Activated CD8-positive, alpha-beta memory T cell treated with anti-CD3 and anti-CD28 coated beads for 4 hours (primary cell): ENCODE results near the gene PSD4.

Experiments
- DNase-seq, 2 donors: peaks; one replicate each; pipeline ENCODE4 v3.0.0-alpha.2; 2020; ENCODE audit warnings: low read depth in 2 of 2

Gene PSD4

DNA sequence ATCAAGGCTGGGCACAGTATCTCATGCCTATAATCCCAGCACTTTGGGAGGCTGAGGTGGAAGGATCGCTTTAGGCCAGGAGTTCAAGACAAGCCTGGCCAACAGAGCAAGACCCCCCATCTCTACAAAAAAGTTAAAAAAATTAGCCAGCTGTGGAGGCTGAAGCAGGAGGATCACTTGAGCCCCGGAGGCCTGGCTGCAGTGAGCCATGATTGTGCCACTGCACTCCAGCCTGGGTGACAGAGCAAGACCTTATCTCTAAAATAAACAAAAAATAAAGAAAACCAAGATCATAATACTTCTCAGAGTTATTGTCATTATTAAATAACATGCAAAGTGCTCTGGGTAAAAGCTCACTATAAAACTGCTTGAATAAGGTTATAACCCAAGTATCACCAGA is 31.5 kb upstream of the PSD4 start:
- DNase-seq: no peak

DNA sequence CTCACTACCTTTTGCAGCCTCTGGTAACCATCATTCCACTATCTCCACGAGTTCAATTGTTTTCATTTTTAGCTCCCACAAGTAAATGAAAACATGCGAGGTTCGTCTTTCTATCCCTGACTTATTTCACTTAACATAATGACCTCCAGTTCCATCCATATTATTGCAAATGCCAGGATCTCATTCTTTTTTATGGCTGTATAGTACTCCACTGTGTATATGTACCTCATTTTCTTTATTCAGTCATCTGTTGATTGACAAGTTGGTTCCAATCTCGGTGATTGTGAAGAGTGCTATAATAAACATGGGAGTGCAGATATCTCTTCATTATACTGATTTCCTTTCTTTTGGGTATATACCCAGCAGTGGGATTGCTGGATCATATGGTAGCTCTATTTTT is 29.5 kb upstream of the PSD4 start:
- DNase-seq: no peak

DNA sequence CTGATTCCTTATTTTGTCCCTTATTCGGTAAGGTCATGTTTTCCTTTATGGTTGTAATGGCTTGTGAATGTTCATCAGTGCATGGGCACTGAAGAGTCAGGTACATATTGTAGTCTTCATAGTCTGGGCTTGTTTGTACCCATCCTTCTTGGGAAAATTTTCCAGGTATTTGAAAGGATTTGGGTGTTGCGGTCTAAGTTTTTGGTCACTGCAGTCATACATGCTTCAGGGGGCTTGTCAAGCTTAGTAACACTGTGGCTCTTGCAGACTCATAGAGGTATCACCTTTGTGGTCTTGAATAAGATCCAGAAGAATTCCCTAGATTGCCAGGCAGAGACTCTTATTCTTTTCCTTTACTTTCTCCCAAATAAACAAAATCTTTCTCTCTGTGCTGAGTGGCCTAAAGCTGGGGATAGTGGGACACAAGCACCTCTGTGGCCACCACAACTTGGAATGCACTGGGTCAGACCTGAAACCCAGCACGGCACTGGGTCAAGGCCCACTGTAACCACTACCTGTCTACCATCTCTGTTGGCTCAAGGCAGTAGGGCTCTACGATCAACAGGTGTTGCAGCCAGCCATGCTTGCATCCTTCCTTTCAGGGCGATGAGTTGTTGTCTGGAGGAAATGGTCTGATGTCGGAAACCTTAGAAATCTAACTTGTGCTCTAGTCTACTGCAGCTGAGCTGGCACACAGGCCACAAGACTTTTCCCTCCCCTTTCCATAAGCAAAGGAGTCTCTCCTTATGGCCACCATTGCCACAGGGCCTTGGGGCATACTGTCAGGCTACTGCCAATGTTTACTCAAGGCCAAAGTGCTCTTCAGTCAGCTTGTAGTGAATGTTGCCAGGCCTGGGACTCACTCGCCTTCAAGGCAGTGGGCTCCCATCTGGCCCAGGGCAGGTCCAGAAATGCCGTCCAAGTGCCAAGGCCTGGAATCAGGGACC is 24.9 kb upstream of the PSD4 start:
- DNase-seq: no peak

DNA sequence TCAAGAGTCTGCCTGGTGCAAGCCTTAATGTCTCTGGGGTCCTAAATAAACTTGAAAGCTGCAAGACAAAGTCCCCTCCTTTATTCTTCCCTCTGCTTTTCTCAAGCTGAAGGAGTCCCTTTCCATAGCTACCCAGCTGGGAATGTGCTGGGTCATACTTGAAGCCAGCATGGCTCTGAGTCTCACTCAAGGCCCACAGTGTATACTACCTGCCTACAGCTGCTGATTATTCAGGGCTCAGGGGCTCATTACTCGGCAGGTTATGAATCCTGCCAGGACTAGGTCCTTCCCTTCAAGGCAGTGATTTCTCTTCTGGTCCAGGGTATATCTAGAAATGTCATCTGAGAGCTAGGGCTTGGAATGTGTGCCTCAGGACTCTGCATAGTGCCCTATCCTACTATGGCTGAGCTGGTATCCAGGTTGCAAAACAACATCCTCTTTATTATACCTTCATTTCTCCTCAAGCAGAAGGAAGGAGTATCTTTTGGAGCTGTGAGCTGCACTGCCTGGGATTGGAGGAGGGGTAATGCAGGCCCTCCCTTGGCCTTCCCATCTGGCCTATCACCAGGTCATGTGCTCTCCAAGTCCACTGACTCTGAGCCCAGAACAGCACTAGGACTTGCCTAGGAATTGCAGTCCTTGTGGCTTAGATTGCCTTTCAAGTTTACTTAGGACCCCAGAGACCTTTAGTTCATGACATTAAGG is 24.1 kb upstream of the PSD4 start:
- no peak for DNase-seq

DNA sequence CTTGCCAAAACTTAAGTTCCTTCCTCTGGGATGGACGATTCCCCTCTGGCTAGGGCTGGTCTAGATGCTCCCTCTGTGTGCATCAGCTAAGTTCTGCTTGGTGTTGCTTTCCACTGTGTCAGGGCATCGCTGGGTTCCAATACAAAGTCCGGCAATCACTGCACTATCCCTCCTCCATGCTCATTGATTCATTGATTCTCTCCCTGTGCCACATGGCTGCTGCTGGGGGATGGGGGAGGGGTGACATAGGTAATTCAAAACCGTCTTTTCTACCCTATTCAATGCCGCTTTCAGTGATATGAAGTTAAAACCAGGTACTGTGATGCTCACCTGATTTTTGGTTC is 23.5 kb upstream of the PSD4 start:
- no peak for DNase-seq

DNA sequence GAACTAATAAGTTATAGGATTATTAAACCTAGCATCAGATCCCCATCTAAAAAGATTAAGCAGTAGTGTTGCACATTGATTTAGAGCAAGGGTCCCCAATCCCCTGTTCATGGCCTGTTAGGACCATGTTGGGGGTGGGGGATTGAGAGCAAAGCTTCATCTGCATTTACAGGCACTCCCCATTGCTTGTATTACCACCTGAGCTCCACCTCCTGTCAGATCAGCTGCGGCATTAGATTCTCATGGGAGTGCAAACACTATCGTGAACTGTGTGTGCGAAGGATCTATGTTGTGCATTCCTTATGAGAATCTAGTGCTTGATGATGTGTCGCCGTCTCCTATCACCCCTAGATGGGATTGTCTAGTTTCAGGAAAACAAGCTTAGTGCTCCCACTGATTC is 18.4 kb upstream of the PSD4 start:
- no peak for DNase-seq

DNA sequence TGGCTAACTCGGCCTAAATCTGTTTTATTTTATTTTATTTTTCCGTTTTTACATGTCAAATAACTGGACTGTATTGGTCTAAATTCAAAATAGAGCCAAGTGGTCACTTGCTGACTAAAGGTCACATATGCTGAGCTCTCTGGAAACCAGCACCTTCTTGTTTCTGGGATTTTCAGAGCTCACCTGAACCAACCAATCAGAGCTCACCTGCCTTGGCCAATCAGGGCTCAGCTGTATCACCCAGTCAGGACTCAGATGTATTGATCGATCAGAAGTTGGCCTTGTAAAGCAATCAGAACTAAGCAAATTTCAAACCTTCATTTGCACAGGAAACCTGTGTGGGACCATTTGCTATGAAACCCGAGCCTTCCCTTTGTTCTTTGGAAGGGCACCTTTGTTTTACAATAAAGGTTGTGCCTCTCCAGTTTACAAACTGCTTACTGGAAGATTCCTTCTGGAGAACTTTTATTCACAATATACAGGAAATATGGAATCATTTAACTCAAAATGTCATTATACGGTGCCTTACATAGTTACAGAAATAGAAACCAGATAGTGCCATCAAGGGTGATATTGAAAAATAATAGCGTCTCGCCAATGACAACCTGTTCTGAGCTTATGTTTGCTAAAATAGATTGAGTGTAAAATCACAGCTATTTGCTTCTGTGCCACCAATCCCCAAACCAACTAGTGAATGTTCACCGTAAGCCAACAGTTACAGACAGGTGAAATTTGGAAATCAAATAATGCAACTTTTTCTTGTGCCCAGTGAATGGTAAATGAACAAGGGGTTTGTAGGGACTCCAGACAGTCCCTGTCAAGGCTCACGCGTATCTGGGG is 17.3 kb upstream of the PSD4 start:
- no peak for DNase-seq

DNA sequence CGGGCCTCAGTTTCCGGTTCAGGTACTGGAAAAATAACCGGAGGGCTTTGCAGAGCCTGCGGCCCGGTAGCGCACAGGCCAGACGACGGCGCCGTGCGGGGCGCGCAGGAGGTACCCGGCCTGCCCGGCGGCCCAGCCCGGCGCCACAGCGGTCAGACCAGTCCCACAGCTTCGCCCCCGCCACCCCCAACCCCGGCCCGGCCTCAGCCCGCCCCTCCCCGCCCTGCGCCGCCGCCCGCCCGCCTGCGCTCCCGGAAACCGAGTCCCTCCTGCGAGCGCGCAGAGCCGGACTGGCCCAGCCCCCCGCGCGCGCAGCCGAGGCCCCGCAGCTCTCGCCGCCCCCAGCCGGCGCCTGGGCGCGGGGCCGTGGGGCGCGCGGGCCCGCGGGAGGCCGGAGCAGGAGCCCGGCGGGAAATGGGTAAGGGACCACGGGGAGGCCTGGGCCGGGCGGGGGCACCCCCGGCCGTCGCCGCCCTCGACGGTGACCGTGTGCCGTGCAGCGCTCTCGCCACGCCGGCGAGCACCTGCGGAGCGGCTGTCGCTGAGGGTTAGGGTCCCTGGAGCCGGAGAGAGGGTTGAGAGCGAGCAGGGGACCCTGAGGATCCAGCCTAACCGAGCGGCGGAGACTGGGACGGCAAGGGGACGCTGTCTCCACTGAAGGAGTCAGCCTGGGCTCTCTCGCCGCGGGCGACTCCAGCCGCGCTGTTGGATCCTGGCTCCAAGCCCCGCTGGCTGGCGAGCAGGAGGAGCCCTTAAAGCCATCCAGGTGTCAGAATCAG is 16.5 kb upstream of the PSD4 start:
- DNase-seq: no peak

DNA sequence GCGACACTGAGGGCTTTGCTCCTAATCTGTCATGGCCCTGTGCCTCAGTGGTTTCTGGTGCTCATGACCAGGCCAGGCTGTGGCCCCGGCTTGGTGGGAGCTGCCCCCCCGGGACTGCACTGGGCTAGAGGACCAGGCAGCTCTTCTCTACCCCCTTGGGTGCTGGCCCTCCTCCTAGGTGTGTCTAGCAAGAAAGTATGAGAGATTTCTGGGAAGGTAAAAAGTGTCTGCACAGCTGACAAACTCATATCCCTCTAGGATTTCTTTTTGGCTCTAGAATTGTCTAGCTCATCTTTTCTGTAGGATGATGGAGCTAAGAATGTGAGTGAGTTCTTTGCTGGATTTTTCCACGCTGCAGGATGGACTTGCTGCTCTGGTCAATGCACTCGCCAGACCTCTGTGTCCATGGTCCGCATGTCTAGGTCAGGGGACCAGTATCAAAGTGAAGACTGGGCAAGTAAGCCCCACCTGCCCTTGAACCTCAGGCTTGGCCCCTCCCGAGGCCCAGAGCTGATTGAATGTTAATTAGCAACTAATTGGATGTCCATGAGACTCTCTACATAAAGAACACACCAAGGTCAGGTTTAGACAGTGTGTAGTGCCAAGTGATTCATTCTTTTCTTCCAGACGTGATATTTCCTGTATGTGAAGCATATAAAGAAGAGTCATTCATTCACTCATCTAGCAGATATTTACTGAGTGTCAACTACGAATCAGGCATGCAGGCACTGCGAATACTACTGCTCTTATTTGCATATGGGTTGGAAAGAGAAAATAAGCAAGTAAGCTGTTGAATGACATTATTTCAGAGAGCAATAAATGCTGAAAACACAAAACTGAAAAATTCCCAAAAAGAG is 15.6 kb upstream of the PSD4 start:
- DNase-seq: no peak

DNA sequence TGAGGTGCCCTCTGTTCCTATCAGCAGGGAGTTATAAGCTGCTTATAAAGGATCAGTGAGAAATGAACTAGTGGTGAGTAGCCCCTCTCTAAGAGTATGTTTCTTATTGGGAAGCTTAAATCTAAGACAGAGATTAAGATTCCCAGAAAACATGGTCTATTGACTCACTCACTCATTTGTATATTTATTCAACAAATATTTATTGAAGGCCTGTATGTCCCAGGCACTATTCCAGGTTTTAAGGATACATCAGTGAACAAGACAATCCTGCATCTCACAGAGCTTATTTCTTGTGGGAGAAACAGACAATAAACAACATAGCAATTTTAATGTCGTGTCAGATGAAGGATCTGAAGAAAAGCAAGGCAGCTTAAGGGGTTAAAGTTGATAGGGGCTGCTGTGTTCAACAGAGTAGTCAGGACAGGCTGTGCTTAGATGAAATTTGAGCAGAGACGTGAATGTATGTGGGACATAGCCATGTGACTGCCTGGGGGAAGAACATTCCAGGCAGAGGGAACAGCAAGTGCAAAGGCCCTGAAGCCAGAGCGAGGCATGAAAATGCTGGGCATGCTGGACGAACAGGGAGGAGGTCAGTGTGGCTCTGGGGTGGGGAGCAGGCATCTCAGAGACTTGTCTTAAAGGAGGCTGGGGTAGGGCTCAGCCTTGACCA is 14.8 kb upstream of the PSD4 start:
- DNase-seq: no peak

DNA sequence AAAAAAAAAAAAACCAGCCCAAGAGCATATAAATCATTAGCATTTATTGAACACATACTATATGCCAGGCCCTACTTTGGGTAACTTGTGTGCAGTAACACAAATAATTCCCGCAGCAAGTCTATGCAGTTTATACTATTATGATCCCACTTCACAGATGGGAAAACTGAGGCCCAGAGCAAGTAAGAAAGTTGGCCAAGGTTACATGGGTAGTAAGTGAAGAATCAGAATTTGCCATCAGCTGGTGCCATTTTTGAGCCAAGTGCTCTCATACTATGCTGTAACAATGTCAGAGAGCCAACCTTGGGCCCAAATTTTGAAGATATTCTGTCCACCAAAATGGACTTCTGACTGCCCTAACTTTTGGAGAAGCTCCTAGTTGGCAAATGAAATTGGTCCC is 13.5 kb upstream of the PSD4 start:
- DNase-seq: no peak

DNA sequence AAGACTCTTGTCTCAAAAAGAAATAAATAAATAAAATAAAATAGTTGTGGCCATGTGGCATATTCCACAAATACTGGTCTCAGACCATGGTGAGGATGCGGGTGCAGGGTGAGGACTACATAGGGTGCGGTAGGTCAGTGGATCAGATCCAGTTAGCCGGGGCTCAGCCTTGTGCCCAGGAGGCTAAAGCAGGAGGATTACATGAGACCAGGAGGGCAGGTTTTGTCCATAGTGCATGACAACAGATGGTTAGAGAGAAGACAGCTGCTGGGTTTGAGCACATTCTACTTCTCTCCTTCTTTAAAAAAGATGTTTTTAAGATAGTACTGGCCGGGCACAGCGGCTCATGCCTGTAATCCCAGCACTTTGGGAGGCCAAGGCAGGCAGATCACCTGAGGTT is 12.8 kb upstream of the PSD4 start:
- no peak for DNase-seq

DNA sequence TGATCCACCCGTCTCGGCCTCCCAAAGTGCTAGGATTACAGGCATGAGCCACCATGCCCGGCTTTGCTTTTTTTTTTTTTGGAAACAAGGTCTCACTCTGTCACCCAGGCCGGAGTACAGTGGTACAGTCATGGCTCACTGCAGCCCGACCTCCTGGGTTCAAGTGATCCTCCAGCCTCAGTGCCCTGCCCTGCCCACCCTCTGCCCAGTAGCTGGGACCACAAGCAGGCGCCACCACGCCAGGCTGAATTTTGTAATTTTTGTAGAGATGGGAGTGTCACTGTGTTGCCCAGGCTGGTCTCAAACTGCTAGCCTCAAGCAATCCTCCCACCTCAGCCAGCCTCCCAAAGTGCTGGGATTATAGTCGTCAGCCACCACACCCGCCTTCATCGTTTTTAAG is 11.6 kb upstream of the PSD4 start:
- no peak for DNase-seq

DNA sequence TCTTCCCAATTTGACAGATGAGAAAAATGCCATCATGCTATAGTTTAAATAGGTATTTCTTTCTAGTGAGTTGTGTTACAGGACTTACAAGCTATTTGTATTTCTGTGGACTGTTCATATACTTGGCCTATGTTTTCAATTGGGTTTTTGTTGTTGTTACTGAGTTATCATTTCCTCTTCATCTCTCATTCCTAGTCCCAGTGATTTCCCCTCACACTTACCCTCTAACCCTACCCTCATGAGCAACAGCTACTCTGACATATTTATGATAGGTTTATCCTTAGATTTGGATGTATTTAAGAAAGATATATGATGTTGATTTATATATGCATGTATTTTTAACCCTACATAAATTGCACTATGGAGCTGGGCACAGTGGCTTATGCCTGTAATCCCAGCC is 10.9 kb upstream of the PSD4 start:
- DNase-seq: no peak

DNA sequence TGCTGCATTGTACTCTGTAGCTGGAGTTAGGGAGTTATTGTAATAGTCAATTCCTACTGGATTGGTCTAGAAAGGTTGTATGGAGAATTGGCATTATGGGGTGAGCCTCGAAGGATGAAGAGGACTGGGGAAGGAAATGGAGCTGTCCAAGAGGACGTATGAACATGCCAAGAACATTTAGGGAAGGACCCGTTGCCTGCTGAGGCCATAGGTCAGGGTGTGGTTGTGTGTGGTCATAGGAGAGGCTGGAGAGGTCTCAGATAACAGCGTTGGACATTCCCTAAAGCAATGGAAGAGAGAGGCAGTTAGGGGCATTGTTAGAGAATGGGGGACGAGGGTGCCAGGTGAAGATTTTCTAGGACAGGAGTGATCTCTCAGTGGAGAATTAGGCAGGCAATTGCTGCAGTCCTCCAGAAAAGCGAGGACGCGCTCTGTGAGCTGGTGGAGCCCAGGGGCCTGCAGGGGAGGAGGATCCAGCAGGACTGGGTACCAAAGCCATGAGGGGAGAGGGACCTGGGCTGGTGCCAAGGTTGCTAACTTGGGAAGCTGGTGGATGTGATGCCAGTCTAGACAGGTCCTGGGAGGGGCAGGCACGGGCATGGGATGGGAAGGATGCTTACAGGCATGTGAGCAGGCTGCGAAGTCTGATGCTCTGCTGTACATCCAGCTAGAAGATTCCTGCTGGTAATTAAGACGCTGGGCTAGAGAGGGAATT is 9.4 kb upstream of the PSD4 start:
- DNase-seq: no peak

DNA sequence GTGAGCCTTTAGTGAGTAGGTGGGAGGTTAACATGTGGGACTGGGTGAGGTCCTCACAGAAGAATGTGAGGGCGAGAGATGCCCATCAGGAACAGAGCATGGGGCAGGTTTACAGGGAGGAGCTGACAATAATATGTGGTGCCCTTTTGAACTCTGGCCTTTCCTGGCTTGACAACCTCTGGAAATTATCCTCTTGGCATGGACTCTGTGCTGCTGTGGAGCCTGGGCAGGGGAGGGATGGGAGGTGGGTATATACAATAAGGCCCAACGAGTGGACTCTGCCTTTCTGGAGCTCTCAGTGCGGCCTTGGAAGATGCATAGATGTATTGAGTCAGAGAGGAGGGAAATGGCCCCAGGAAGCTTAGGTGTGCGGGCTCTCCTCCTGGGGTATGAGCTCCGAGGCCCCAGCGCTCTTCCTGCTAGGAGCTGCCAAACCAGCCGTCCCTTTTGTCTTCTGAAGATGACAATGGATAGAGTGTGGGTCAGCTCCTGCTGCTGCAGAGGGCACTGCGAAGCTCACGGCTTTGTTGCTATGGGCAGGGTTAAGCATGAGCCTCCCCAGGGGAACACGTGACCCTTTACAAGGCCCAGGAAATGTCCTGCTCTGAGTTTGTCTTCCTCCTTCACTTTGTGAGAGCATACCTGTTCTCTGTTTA is 8.7 kb upstream of the PSD4 start:
- DNase-seq: no peak

DNA sequence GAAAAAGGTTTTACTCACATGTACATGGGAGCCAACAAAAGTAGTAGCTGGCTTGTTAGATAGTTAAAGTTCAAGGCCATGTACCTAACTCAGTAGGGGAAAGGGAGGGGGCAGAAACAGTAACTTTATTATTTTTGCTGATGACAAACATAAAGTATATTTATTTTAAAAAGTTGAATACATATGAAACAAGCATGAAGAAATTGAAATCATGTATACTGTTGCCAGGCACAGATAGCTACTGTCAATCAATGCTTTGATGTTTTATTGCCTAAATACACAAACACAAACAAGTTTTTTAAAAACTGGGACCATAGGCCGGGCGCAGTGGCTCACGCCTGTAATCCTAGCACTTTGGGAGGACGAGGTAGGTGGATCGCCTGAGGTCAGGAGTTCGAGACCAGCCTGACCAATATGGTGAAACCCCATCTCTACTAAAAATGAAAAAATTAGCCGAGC is 7.6 kb upstream of the PSD4 start:
- DNase-seq: no peak

DNA sequence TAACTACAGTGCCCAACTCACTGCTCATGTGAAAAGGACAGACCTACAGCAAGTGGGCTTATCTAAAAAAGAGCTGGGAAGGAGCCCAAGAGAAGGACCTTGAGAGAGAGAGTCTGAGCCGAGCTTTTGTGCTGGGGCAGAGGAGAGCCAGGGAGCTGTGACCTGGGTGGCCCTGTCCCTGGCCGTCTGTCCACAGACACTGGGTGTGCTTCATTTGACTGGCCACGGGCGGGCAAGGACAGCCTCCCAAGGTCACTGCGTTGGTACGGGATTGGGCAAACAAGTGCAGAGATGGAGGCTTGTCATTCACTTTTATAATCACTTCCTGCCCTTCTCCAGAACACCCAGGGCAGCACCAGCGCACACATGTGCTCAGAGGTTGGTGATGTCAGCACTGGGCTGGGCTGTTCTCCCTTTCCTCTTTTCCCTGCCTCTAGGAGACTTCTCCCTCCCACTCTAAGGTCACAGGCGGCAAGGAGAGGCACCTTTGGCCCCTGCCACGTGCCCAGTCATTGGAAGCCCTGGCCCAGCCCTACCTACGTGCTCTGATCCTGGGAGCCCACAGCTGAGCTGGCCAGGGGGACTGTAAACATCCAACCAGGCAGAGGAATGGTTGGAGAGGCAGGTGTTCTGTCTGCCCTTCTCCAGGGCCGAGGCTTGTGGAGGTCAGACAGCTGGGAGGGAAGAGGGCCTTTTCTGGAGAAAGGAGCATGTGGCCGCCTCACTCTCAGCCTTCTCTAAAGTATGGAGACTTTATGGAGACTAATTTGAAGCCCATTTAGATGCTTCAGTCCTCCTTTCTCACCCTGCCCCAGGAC is 6.4 kb upstream of the PSD4 start:
- DNase-seq: no peak
